ENCODE measurements around the gene PTPRCAP. TPM values are rescaled to one million over a fixed set of nuclear protein-coding genes. Genes with fewer than 3 reads are reported as not detected.

The PTPRCAP gene
- total and polyA plus RNA-seq, 2 donors (not counting 1 experiment from before 2014, with no cell fraction given) = 266 to 565 TPM

DNA sequence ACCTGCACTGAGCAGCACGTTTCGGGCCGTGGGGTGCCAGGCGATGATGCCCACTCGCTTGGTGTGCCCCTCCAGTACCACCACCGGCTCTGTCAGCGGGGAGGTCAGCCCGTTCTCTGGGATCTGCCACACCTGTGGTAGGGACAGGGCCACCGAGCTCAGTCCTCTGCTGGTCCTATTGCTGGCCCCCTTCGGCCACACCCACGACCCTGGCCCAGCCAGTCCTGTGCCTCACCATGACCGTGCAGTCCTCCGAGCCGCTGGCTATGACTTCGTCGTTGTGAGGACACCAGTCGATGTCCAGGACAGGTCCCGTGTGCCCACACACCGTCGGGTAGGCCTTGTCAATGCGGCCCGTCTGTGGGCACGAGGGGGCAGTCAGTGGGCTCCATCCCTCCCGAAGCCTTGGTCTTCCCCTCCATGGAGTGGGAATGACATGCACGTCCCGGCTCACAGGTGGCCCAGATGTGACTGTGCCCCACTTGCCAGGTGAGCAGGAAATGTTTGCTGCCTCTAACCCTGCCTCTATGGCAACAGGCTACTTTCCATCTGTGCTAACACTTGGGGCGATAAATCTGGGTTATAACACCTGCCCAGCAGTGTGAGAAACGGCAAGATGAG lies 4.4 kb upstream of the PTPRCAP start:
- no peak for TF ChIP-seq EZH2 (IDR thresholded peaks at IDR 0.05; ENCODE audit: borderline replicate concordance, insufficient read depth, low read depth, low read length, poor library complexity, severe bottlenecking)
- TF ChIP-seq, protein P1, sequence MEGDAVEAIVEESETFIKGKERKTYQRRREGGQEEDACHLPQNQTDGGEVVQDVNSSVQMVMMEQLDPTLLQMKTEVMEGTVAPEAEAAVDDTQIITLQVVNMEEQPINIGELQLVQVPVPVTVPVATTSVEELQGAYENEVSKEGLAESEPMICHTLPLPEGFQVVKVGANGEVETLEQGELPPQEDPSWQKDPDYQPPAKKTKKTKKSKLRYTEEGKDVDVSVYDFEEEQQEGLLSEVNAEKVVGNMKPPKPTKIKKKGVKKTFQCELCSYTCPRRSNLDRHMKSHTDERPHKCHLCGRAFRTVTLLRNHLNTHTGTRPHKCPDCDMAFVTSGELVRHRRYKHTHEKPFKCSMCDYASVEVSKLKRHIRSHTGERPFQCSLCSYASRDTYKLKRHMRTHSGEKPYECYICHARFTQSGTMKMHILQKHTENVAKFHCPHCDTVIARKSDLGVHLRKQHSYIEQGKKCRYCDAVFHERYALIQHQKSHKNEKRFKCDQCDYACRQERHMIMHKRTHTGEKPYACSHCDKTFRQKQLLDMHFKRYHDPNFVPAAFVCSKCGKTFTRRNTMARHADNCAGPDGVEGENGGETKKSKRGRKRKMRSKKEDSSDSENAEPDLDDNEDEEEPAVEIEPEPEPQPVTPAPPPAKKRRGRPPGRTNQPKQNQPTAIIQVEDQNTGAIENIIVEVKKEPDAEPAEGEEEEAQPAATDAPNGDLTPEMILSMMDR (IDR thresholded peaks at IDR 0.05) = no peak
- H3K4me2 ChIP-seq (replicated peaks; ENCODE audit: low read depth, low read length, poor library complexity, severe bottlenecking) = peak overlapping the region; percentile 99
- intact Hi-C loops (cut with micrococcal nuclease) = no loop called here
- H3K36me3 ChIP-seq (replicated peaks in 1 of 2; ENCODE audit: control extremely low read depth in 1 of 2, control insufficient read depth in 1 of 2, extremely low read depth in 1 of 2, insufficient read depth in 2 of 2, low read length in 1 of 2) = no peaks in the 10 kb centered on the region
- POLR2A ChIA-PET = interaction anchor here (0.6 to 3.9 kb wide), 13 partner anchors 10 to 1802 kb away, joined by 3 to 29 read pairs (median 6); partner anchors contain the start of genes PPP1CA, RPS6KB2, TBC1D10C and TMEM134
- H3K9ac ChIP-seq (ENCODE audit: low read length) = no peak overlapping the region
- Mint-ChIP-seq H3K4me1 (peaks cover 84% of the 10 kb centered on the region), H3K27ac (peak overlapping the region; percentile 92), H3K4me3 (peak overlapping the region; percentile 77), H3K9me3 (ENCODE audit: insufficient read depth) (no peaks in the 10 kb centered on the region), H3K27me3 (no peaks in the 10 kb centered on the region)
- H3K9me3 ChIP-seq (ENCODE audit: control extremely low read depth in 1 of 3, control insufficient read depth in 2 of 3, insufficient read depth in 1 of 3, low read length in 2 of 3) = no peaks in the 10 kb centered on the region
- WGBS (ENCODE audit: insufficient coverage) = 87% methylated on average over 27 of the region's 28 CpGs
- peak overlapping the region; percentile 75 to 88 for H3K27ac ChIP-seq (ENCODE audit: low read length in 2 of 2)
- no peaks in the 10 kb centered on the region for H3K27me3 ChIP-seq (replicated peaks in 1 of 4; ENCODE audit: control extremely low read depth in 1 of 4, control insufficient read depth in 3 of 4, insufficient read depth in 4 of 4, low read length in 3 of 4)
- H3K79me2 ChIP-seq (ENCODE audit: control insufficient read depth, insufficient read depth, low read length) = peaks cover 36% of the 10 kb centered on the region
- peaks cover 74 to 90% of the 10 kb centered on the region in 2 donors for H3K4me1 ChIP-seq (ENCODE audit: control insufficient read depth in 2 of 2, insufficient read depth in 2 of 2, low read length in 2 of 2)
- CTCF ChIA-PET = interaction anchor here (0.9 to 1.5 kb wide), 5 partner anchors 23 to 91 kb away, joined by 3 to 5 read pairs (median 3); no protein-coding TSS in a partner anchor
- DNase-seq (peak; percentile 65), ATAC-seq (ENCODE audit: low read depth) (no peak)
- H3K4me3 ChIP-seq (ENCODE audit: control extremely low read depth in 1 of 5, extremely low read depth in 1 of 5, insufficient read depth in 1 of 5, low read depth in 2 of 5, low read length in 4 of 5) = no peak overlapping the region
- H4K20me1 ChIP-seq (ENCODE audit: control insufficient read depth, insufficient read depth, low read length, poor library complexity, severe bottlenecking) = peaks cover 23% of the 10 kb centered on the region
- no peak overlapping the region for H2AFZ ChIP-seq (ENCODE audit: insufficient read depth, low read depth, low read length, poor library complexity, severe bottlenecking)

DNA sequence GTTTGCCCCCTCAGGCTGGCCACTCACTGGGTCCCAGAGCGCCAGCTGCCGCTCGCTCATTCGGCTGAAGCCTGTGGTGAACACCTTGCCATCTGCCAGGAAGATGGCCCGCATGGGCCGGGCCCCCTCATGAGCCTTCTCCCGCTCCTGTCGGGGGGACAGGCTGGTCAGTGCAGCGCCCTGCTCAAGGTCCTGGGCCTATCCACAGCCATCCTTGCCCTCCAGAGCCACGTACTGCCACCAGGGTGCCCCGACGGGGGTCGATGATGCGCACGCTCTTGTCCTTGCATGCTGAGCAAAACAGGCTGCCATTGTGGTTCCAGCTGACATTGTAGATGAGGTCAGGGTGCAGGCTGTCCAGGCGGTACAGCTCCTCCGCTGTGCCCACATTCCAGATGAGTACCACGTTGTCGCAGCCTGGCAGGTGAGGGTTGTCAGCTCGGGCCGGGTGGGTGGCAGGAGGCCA lies 3.6 kb upstream of the PTPRCAP start:
- Histone ChIP-seq H3K4me2 (replicated peaks; ENCODE audit: low read depth, low read length, poor library complexity, severe bottlenecking) (peak overlapping the region; percentile 99), H3K79me2 (ENCODE audit: control insufficient read depth, insufficient read depth, low read length) (peaks cover 41% of the 10 kb centered on the region), H3K4me3 (ENCODE audit: control extremely low read depth in 1 of 5, extremely low read depth in 1 of 5, insufficient read depth in 1 of 5, low read depth in 2 of 5, low read length in 4 of 5) (no peak overlapping the region), H3K9me3 (ENCODE audit: control extremely low read depth in 1 of 3, control insufficient read depth in 2 of 3, insufficient read depth in 1 of 3, low read length in 2 of 3) (peaks cover 0 to 3% (median 0%) of the 10 kb centered on the region in 3 donors), H3K27me3 (replicated peaks in 1 of 4; ENCODE audit: control extremely low read depth in 1 of 4, control insufficient read depth in 3 of 4, insufficient read depth in 4 of 4, low read length in 3 of 4) (no peaks in the 10 kb centered on the region), H3K4me1 (ENCODE audit: control insufficient read depth in 2 of 2, insufficient read depth in 2 of 2, low read length in 2 of 2) (peaks cover 68 to 85% of the 10 kb centered on the region in 2 donors), H3K36me3 (replicated peaks in 1 of 2; ENCODE audit: control extremely low read depth in 1 of 2, control insufficient read depth in 1 of 2, extremely low read depth in 1 of 2, insufficient read depth in 2 of 2, low read length in 1 of 2) (peaks cover 0 to 2% of the 10 kb centered on the region in 2 experiments), H3K27ac (ENCODE audit: low read length in 2 of 2) (peak overlapping the region; percentile 57 to 88), H4K20me1 (ENCODE audit: control insufficient read depth, insufficient read depth, low read length, poor library complexity, severe bottlenecking) (peaks cover 30% of the 10 kb centered on the region), H3K9ac (ENCODE audit: low read length) (no peak overlapping the region), H2AFZ (ENCODE audit: insufficient read depth, low read depth, low read length, poor library complexity, severe bottlenecking) (no peak overlapping the region)
- Mint-ChIP-seq H3K9me3 (ENCODE audit: insufficient read depth) (no peaks in the 10 kb centered on the region), H3K4me1 (peaks cover 84% of the 10 kb centered on the region), H3K27ac (peak overlapping the region; percentile 92), H3K27me3 (no peaks in the 10 kb centered on the region), H3K4me3 (peak overlapping the region; percentile 43)
- ATAC-seq (ENCODE audit: low read depth) (no peak), DNase-seq (peak; percentile 57)
- TF ChIP-seq, protein P1 (IDR thresholded peaks at IDR 0.05) = no peak
- no peak for TF ChIP-seq EZH2 (IDR thresholded peaks at IDR 0.05; ENCODE audit: borderline replicate concordance, insufficient read depth, low read depth, low read length, poor library complexity, severe bottlenecking)
- intact Hi-C loops (cut with micrococcal nuclease) = no loop called here
- WGBS (ENCODE audit: insufficient coverage) = 52% methylated on average over 18 of the region's 21 CpGs
- ChIA-PET CTCF (interaction anchor here (0.8 to 1.5 kb wide), 7 partner anchors 24 to 90 kb away, joined by 3 to 5 read pairs (median 3); partner anchors contain the start of genes PITPNM1 and PPP1CA), POLR2A (interaction anchor here (0.6 to 3.9 kb wide), 14 partner anchors 9 to 1801 kb away, joined by 3 to 29 read pairs (median 6); partner anchors contain the start of genes PPP1CA, RPS6KB2, TBC1D10C and TMEM134)
